Effector memory CD8-positive, alpha-beta T cell (primary cell): Measurements from ENCODE around the gene SRSF2.
A peak's percentile ranks its signal among the peaks of the same experiment; 100 is the strongest.

Experiments
- ATAC-seq: fragments of 150-1000 bp; cut with Tn5 transposase; replicated peaks from 2 replicates; pipeline ENCODE4 v1.10.0; 2021; ENCODE audit warnings: mild to moderate bottlenecking, moderate library complexity
- DNase-seq, 3 experiments: peaks; one replicate each; pipeline ENCODE4 v3.0.0; 2021
- H3K27ac Mint-ChIP-seq, 2 donors: one replicate each; pipeline ENCODE4 v1.8.0; 2022; ENCODE audit warnings: mild to moderate bottlenecking in 2 of 2, mixed read lengths in 2 of 2, moderate library complexity in 2 of 2
- H3K27me3 Mint-ChIP-seq, 2 donors: one replicate each; pipeline ENCODE4 v1.8.0; 2022; ENCODE audit warnings: mixed read lengths in 2 of 2
- H3K36me3 Mint-ChIP-seq: one replicate; pipeline ENCODE4 v1.8.0; 2022; ENCODE audit warnings: mild to moderate bottlenecking, moderate library complexity, mixed read lengths; ENCODE audit not compliant: insufficient read depth
- H3K4me1 Mint-ChIP-seq, 2 donors: one replicate each; pipeline ENCODE4 v1.8.0; 2022; ENCODE audit warnings: low read depth in 2 of 2, mixed read lengths in 2 of 2
- H3K4me3 Mint-ChIP-seq, 2 donors: one replicate each; pipeline ENCODE4 v1.8.0; 2022; ENCODE audit warnings: mild to moderate bottlenecking in 2 of 2, mixed read lengths in 2 of 2, moderate library complexity in 2 of 2
- H3K9me3 Mint-ChIP-seq, 2 donors: one replicate each; pipeline ENCODE4 v1.8.0; 2022; ENCODE audit warnings: mixed read lengths in 2 of 2
- total RNA-seq, 9 experiments: gene quantifications; one replicate each; lab custom pipeline; 2026; lab: John Stamatoyannopoulos, UW

Gene SRSF2, protein sequence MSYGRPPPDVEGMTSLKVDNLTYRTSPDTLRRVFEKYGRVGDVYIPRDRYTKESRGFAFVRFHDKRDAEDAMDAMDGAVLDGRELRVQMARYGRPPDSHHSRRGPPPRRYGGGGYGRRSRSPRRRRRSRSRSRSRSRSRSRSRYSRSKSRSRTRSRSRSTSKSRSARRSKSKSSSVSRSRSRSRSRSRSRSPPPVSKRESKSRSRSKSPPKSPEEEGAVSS
- 342 to 681 (median 536) reads per million in 9 experiments for total RNA-seq

DNA sequence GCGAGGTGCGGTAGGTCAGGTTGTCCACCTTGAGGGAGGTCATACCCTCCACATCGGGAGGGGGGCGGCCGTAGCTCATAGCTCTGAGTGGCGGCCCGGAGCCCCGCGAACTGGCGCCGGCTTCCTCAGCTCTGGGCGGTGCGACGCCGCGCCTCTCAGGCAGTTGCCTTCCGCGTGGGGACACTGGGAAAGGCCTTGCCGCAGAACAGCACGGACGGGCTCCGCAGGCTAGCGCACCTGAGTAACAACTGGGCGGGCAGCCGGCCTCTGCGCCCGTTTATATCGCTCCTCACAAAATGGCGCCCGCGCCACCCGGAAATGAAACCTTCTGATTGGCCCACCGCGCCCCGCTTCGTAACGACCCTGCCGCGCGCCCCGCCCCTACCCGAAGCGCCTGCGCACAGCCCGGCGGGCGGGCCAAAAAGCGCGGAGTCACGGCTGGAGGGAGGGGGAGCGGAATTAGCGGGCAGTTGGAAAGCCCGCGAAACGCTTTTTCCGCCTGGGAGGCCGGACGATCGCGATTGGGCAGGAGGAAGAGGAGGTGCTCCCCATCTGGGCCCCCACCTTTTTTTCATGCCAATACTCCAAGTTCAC is at the start of gene SRSF2:
TSS of gene SRSF2 (minus strand) at position 250 of the 594 bp plus-strand sequence. CDS start at position 79, 171 bp downstream.
- ATAC-seq (peak; percentile 66), DNase-seq (peak; percentile 97 to 99 (median 99))
- Mint-ChIP-seq H3K4me3 (peak within 1 kb of the TSS; percentile 96 to 97), H3K27ac (peak within 1 kb of the TSS; percentile 98 to 99), H3K4me1 (peaks cover 40 to 43% of the 10 kb centered on the region in 2 donors), H3K9me3 (no peaks in the 10 kb centered on the region), H3K27me3 (no peaks in the 10 kb centered on the region), H3K36me3 (peaks cover 73% of the 10 kb centered on the region)

DNA sequence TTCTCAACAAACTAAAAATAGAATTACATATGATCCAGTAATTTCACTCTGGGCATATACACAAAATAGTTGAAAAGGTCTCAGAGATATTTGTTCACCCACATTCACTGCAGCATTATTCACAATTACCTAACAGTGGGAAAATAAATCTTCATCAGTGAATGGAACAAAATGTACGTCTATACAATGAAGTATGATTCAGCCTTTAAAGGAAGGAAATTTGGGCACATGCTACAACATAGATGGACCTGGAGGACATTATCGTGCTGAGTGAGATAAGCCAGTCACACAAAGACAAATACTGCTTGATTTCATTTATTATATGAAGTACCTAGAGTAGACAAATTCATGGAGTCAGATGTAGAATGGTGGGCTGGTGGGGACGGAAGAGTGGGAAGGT is 47.8 kb upstream of the SRSF2 start:
- Mint-ChIP-seq H3K27ac (no peak overlapping the region), H3K4me3 (no peak overlapping the region)
- no peak for DNase-seq

DNA sequence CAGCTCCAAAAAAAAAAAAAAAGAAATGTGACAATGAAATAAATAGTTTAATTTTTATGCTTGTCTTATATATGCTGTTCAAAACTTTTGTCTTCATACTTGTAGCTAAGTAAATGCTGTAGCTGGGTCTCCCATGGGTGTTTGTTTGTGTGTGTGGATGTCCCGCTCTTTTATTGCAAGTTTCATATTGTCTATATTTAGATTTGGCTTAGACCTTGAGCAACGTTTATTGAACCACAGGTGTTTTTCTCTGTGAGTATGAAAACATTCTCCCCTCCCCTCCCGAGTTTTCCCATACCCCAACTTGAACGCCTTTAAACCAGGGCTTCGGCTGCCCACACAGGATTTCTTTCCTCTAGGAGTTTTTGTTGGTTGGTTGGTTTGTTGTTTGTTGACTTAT is 46.0 kb upstream of the SRSF2 start:
- Mint-ChIP-seq H3K27ac (no peak overlapping the region), H3K4me3 (no peak overlapping the region), H3K9me3 (no peaks in the 10 kb centered on the region), H3K27me3 (no peaks in the 10 kb centered on the region), H3K36me3 (peaks cover 17% of the 10 kb centered on the region), H3K4me1 (no peaks in the 10 kb centered on the region)
- ATAC-seq (no peak), DNase-seq (no peak)

More for the DNA sequence above, 47.8 kb upstream of the SRSF2 start:
- Mint-ChIP-seq H3K36me3 (peaks cover 10% of the 10 kb centered on the region), H3K4me1 (no peaks in the 10 kb centered on the region), H3K9me3 (no peaks in the 10 kb centered on the region), H3K27me3 (no peaks in the 10 kb centered on the region)
- no peak for ATAC-seq

DNA sequence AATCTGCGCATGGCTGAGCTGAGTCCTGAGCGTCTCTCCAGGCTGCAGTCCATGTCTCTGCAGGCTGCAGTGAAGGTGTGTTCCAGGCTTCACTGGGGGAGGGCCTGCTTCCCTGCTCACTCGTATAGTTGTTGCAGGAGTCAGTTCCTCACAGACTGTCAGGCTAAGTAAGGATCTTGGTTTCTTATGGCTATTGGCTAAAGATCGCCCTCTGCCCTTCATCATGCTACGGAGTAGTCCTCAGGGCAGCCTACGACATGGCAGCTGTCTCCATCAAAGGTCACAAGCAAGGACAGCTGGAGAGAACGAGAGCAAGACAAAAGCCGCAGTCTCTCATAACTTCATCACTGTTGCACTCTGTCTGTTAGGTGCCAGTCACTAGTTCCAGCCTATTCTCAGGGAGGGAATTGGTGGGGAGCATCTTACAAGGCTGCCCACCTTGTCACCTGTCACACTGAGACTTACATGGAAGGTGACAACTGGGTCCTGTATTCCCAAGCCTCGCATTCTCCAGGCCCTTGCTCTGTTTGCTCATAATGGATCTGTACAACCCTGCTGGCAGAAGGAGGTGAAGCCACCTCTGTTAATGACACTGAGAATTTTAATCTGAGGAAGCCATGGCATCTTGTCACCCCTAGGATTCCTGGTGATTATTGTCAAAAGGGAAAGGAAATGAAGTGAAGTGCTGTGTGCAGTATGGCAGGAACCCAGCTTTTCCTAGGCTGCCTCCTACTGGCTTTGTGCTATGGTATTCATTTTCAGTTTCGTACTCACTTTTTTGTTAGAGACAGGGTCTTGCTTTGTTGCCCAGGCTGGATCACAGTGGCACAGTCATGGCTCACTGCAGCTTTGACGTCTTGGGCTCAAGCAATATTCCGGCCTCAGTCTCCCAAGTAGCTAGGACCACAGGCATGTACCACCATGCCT is 44.2 kb upstream of the SRSF2 start:
- ATAC-seq (no peak), DNase-seq (no peak)
- Mint-ChIP-seq H3K4me1 (no peaks in the 10 kb centered on the region), H3K4me3 (no peak overlapping the region), H3K27me3 (no peaks in the 10 kb centered on the region), H3K9me3 (no peaks in the 10 kb centered on the region), H3K36me3 (peaks cover 26% of the 10 kb centered on the region), H3K27ac (peak overlapping the region in 1 of 2 donors; percentile 52)

DNA sequence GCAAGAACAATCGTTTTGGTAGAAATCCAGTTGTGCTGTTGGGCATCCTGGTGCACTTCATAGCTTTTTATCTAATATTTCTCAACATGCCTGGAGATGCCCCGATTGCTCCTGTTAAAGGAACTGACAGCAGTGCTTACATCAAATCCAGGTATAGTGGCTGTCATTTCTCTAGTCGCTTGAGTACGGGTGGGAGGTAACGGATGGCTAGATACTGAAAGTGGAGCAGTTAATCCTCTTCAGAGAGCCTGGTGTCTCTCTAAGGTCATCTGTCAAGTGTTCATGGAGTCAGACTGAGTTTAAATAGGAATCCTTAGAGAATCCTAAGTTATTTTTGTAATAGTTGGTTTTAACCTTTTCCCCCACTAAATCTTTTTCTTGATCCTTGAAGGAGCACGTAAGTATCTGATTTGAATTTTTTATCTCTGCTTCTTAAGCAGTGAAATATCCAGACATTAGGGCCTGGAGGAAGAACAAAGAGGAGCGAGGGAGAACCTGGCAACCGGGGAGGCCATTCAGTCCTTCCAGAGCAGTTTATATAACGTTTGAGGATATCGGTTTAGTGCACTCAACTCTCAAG is 38.0 kb upstream of the SRSF2 start:
- DNase-seq (no peak), ATAC-seq (no peak)
- no peaks in the 10 kb centered on the region for H3K9me3 Mint-ChIP-seq
- peak overlapping the region in 1 of 2 donors; percentile 49 for H3K27ac Mint-ChIP-seq
- H3K4me1 Mint-ChIP-seq: peaks cover 19 to 20% of the 10 kb centered on the region in 2 donors
- no peaks in the 10 kb centered on the region for H3K27me3 Mint-ChIP-seq
- no peak overlapping the region for H3K4me3 Mint-ChIP-seq
- H3K36me3 Mint-ChIP-seq: peaks cover 55% of the 10 kb centered on the region

DNA sequence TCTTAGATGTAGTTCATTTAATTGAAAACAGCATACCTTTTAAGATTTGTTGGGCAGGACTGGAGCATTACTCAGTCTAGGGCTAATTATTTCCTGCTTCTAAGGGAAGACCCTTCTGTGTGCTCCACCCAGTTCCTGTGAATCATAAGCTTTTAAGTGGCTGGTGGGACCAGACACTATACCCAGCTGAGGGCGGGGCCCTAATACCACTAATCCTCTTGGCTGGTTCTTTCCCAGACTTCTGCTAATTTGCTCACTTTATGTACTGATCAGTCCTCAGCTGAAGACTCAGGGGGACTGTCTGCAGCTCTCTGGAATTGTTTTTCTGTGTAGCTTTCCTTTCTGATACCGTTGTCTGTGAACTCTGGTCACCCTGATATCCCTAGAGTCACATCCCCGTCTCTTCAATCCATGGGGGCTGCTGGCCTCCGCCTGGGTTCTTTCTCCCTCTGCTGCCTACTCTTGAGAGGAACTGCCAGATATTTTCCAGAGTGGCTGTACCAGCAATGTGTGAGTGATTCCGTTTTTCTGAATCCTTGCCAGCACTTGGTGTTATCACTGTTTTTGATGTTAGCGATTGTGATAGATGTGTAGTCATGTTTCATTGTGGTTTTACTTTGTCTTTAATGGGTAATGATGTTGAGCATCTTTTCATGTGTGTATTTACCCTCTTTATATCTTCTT is 35.9 kb upstream of the SRSF2 start:
- no peaks in the 10 kb centered on the region for H3K9me3 Mint-ChIP-seq
- ATAC-seq: peak; percentile 92
- DNase-seq: peak; percentile 15 to 38 (median 26)
- H3K4me3 Mint-ChIP-seq: peak overlapping the region; percentile 77 to 83
- peaks cover 19 to 20% of the 10 kb centered on the region in 2 donors for H3K4me1 Mint-ChIP-seq
- H3K36me3 Mint-ChIP-seq: peaks cover 50% of the 10 kb centered on the region
- no peaks in the 10 kb centered on the region for H3K27me3 Mint-ChIP-seq
- peak overlapping the region; percentile 96 to 98 for H3K27ac Mint-ChIP-seq

DNA sequence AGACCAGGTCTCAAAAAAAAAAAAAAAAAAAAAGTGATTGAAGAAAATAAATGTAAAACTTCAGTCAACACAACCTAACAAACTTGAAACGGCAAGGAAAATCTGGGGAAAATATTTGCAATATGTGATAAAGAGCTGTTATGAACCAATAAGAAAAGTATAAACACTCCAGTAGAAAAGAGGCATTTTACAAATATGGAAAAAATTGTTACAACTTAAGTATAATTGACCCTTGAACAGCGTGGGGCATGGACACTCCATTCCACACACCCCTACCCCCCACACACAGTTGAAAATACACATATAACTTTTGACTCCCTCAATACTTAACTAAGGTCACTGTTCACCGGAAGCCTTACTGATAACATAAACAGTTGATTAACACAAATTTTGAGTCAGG is 21.4 kb upstream of the SRSF2 start:
- H3K9me3 Mint-ChIP-seq: no peaks in the 10 kb centered on the region
- DNase-seq (no peak), ATAC-seq (no peak)
- H3K36me3 Mint-ChIP-seq: peaks cover 6% of the 10 kb centered on the region
- peaks cover under 1 to 1% of the 10 kb centered on the region in 2 donors for H3K4me1 Mint-ChIP-seq
- H3K27ac Mint-ChIP-seq: no peak overlapping the region
- H3K27me3 Mint-ChIP-seq: no peaks in the 10 kb centered on the region
- no peak overlapping the region for H3K4me3 Mint-ChIP-seq

DNA sequence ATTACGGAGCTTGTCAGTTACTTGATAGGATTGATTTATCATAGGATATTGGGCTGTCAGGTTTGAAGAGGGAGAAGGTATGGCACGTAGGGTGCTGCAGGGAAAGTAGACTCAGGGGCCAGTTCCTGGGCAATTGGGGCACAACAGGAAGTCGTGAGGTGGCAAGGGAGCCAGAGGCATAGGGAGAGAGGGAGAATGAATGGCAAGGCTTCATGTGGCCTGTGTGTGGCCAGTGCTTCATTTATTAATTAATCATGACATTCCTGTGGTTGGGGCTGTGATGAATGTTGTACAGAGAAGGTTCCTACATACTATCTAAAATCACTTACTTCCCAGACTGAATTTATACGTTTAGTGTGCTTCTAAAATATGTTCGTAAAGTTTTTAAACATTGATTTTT is 20.1 kb upstream of the SRSF2 start:
- no peak for DNase-seq
- peak overlapping the region in 1 of 2 donors; percentile 2 for H3K27ac Mint-ChIP-seq
- no peaks in the 10 kb centered on the region for H3K9me3 Mint-ChIP-seq
- peaks cover 8 to 13% of the 10 kb centered on the region in 2 donors for H3K4me1 Mint-ChIP-seq
- no peak for ATAC-seq
- peaks cover 10% of the 10 kb centered on the region for H3K36me3 Mint-ChIP-seq
- no peaks in the 10 kb centered on the region for H3K27me3 Mint-ChIP-seq
- H3K4me3 Mint-ChIP-seq: no peak overlapping the region

DNA sequence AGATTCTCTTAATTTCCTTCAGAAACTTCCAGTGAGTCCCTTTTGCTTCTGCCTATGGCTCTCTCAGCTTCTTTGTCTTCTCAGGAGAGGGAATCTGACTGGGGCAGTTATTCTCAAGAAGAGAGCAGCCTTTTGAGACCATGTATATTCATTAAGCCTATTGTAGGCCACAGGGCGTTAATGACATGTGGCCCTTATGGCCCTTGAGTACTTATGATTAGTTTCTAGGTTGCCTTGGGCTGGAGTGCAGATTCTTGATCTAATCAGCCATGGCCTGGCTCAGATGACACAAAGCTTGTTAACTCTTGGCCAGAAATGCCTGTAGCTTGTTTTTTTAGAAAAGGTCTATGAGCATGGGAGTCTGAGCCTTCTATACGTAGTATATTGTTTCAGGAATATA is 18.2 kb upstream of the SRSF2 start:
- ATAC-seq (no peak), DNase-seq (no peak)
- Mint-ChIP-seq H3K9me3 (no peaks in the 10 kb centered on the region), H3K27ac (no peak overlapping the region), H3K36me3 (peaks cover 10% of the 10 kb centered on the region), H3K27me3 (no peaks in the 10 kb centered on the region), H3K4me1 (peaks cover 10 to 17% of the 10 kb centered on the region in 2 donors), H3K4me3 (no peak overlapping the region)

DNA sequence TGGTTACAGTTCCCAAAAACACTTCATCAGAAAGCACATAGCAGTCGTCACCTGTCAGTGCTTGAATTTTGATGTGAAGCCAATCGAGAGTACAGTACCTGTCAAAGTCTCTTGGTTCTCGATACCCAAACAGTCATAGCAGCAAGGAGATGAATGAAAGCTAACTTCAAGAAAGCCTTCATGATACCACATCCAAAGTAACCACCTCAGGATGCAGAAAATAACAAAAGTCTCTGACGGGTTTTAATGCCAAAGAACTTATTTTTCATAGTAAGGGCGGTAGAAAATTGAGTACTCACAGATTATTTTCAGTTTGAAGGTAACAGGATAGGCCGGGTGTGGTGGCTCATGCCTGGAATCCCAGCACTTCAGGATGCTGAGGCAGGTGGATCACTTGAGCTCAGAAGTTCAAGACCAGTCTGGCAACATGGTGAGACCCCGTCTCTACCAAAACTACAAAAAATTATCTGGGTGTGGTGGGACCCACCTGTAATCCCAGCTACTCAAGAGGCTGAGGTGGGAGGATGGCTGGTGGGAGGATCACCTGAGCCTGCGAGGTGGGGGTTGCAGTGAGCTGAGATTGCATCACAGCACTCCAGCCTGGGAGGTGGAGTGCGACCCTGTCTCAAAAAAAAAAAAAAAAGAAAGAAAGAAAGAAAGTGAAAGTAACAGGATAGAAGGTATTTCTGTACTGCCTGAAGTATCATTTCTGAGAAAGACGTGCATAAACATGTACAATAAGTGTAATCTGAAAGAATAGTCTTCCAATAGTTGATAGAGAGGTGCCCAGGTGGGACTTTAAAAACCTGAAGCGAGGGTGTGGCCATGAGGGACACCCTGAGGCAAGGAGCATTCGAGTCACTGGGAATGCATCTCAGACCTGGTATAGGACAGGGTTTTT is 16.2 kb upstream of the SRSF2 start:
- H3K4me1 Mint-ChIP-seq: peaks cover 10 to 17% of the 10 kb centered on the region in 2 donors
- peak overlapping the region; percentile 93 to 94 for H3K4me3 Mint-ChIP-seq
- no peaks in the 10 kb centered on the region for H3K27me3 Mint-ChIP-seq
- DNase-seq: no peak
- ATAC-seq: peak; percentile 62
- H3K36me3 Mint-ChIP-seq: peaks cover 24% of the 10 kb centered on the region
- peak overlapping the region; percentile 94 to 99 for H3K27ac Mint-ChIP-seq
- H3K9me3 Mint-ChIP-seq: no peaks in the 10 kb centered on the region

DNA sequence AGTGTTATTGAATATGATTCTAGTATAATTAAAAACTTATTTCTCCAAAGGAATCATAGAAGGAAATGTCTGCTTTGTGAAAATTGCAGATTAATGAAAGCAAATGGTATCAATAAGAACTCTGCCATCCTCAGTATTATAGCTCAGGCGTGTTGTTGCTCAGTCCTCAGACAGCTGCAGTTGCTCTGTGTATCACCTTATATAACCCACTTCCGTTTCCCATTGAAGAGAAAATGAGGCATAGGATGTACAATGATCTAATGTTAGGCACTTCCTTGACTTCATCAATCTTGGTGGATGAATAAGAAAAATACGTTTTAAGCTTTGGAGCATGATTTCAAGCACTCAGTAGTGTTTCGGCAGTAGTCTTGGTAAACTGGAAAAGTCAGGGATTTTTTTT is 14.9 kb upstream of the SRSF2 start:
- Mint-ChIP-seq H3K9me3 (no peaks in the 10 kb centered on the region), H3K4me3 (peak overlapping the region; percentile 93 to 94), H3K4me1 (peaks cover 10 to 17% of the 10 kb centered on the region in 2 donors), H3K27me3 (no peaks in the 10 kb centered on the region), H3K36me3 (peaks cover 26% of the 10 kb centered on the region), H3K27ac (peak overlapping the region; percentile 94 to 99)
- DNase-seq (no peak), ATAC-seq (peak; percentile 85)

DNA sequence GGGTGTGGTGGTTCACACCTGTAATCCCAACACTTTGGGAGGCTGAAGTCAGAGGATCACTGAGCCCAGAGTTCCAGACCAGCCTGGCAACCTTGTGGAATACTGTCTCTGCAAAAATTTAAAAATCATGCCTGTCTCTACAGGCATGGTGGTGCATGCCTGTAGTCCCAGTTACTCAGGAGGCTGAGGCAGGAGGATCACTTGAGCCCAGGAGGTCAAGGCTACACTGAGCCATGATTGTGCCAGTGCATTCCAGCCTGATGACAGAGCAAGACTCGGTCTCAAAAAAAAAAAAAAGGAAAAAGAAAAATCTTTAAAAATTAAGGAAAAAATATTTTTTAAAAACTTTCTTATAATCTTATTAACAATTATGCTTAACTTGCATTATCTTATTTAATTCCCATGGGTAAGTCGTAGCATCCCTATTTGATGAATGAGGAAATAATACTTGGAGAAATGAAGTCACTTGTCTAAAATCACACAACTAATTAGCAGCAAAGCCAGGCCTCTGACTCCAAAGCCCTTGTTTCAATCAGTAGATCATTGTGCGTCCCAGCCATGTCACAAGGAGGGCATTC is 14.4 kb upstream of the SRSF2 start:
- peak overlapping the region in 1 of 2 donors; percentile 93 for H3K4me3 Mint-ChIP-seq
- no peaks in the 10 kb centered on the region for H3K27me3 Mint-ChIP-seq
- H3K9me3 Mint-ChIP-seq: no peaks in the 10 kb centered on the region
- no peak for DNase-seq
- peak overlapping the region; percentile 94 to 99 for H3K27ac Mint-ChIP-seq
- peaks cover 30% of the 10 kb centered on the region for H3K36me3 Mint-ChIP-seq
- ATAC-seq: no peak
- peaks cover 10 to 17% of the 10 kb centered on the region in 2 donors for H3K4me1 Mint-ChIP-seq
